ENCODE measurements around the gene BYSL.

The BYSL gene

DNA sequence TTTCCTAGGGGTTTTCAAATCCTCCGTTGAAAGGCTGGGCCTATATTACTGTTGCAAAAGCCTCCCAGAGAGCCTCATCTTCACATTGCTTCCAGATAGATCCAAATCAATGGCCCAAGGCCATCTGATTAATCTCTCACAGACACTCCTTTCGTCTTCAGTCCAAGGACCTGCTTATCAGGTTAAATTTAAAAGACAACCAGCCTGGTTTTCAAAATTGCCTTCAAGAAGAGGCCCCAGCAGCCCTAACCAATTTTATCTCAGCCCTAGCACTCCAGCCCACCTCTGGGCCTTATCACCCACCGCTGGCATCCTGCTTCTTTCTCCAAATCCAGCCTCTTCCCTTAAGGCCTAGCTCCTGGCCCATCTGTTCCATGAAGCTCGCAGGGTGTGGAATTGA lies 35.8 kb downstream of the BYSL start:
- no peak for DNase-seq (ENCODE audit: low read depth)
- TF ChIP-seq, protein P1, sequence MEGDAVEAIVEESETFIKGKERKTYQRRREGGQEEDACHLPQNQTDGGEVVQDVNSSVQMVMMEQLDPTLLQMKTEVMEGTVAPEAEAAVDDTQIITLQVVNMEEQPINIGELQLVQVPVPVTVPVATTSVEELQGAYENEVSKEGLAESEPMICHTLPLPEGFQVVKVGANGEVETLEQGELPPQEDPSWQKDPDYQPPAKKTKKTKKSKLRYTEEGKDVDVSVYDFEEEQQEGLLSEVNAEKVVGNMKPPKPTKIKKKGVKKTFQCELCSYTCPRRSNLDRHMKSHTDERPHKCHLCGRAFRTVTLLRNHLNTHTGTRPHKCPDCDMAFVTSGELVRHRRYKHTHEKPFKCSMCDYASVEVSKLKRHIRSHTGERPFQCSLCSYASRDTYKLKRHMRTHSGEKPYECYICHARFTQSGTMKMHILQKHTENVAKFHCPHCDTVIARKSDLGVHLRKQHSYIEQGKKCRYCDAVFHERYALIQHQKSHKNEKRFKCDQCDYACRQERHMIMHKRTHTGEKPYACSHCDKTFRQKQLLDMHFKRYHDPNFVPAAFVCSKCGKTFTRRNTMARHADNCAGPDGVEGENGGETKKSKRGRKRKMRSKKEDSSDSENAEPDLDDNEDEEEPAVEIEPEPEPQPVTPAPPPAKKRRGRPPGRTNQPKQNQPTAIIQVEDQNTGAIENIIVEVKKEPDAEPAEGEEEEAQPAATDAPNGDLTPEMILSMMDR (IDR thresholded peaks at IDR 0.05; ENCODE audit: control insufficient read depth, extremely low read depth, insufficient read depth): no peak
- H3K4me3 ChIP-seq (ENCODE audit: low read depth, low read length): no peak overlapping the region

DNA sequence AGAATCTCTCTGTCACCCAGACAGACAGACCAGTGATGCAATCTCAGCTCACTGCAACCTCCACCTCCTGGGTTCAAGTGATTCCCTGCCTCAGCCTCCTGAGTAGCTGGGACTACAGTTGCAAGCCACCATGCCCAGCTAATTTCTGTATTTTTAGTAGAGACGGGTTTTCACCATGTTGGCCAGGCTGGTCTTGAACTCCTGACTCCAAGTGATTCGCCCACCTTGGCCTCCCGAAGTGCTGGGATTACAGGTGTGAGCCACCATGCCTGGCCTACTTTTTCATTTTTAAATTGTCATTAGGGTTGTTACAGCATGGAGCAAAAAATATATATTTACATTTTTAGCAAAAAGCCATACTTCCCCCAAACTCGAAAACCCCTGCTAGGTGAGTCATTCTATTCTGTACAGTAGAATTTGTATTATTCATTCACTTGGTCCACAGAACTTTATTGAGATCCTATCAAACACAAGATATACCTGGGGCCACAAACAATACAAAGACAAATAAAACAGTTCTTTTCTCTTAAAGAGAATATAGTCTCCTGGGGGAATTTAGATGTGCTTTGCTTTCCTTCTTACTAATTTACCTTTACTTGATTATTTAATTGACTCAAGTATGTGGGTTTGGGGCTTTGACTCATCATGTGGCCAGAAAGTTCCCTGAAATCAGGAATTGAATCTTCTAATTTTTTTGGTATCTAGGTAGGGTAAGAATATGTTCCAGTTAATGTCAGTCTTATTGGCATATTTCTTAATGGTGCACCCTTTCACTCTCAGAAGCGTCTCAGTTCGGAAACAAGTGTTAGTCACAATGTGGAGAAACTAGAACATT lies 36.9 kb downstream of the BYSL start:
- DNase-seq (ENCODE audit: low read depth): no peak
- H3K4me3 ChIP-seq (ENCODE audit: low read depth, low read length): no peak overlapping the region
- TF ChIP-seq, protein P1 (IDR thresholded peaks at IDR 0.05; ENCODE audit: control insufficient read depth, extremely low read depth, insufficient read depth): no peak

- DNase-seq (ENCODE audit: low read depth): no peak
- TF ChIP-seq, protein P1 (IDR thresholded peaks at IDR 0.05; ENCODE audit: control insufficient read depth, extremely low read depth, insufficient read depth): no peak
- no peak overlapping the region for H3K4me3 ChIP-seq (ENCODE audit: low read depth, low read length)
Measured at GRCh38 chr6:41960028-41960427, 38.7 kb downstream of the BYSL start.

DNA sequence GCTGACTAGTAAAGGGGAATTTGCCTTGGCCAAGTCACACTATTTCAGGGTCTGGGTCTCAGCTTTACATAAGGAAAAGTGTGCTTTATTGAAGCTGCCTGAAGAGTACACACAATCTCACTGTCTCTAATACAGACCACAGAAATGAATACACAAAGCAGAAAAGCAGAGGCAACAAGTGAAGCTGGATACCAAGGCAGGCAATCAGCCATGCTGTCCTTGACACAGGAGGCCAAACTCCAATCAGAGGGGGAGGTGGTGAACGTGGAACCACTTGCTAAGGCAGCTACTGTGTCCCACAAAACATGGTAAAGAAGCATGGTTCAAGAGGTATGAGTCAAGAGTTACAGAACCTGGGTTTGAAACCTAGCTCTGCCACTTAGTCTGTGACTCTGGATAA lies 42.1 kb downstream of the BYSL start:
- no peak overlapping the region for H3K4me3 ChIP-seq (ENCODE audit: low read depth, low read length)
- TF ChIP-seq, protein P1 (IDR thresholded peaks at IDR 0.05; ENCODE audit: control insufficient read depth, extremely low read depth, insufficient read depth): no peak
- no peak for DNase-seq (ENCODE audit: low read depth)

DNA sequence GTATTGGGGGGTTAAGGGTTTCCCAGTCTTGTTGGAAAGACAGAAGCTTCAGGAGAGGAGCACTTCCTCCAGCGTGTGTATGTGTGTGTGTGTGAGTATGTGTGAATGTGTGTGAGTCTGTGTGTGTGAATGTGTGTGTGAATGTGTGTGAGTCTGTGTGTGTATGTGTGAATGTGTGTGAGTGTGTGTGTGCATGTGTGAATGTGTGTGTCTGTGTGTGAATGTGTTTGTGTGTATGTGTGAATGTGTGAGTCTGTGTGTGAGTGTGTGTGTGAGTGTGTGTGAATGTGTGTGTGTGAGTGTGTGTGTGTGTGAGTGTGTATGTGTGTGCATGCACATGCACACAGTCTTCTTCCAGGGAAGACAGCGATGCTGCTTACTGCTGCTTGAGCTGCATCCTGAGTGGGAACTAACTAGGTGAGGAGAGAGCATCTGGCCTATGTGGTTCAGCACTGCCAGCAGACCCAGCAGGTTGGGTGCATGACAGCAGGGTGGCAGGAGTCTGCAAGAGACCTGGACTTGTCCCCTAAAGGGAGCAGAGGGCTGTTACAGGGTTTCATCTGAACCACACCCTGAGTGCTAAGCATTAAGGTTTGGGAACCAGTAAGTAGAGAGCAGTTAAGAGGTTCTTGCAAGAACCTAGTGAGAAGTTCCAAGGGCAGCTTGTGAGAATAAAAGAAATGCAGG lies 43.0 kb downstream of the BYSL start:
- no peak for DNase-seq (ENCODE audit: low read depth)
- no peak overlapping the region for H3K4me3 ChIP-seq (ENCODE audit: low read depth, low read length)
- TF ChIP-seq, protein P1 (IDR thresholded peaks at IDR 0.05; ENCODE audit: control insufficient read depth, extremely low read depth, insufficient read depth): no peak

- TF ChIP-seq, protein P1 (IDR thresholded peaks at IDR 0.05; ENCODE audit: control insufficient read depth, extremely low read depth, insufficient read depth): no peak
- no peak for DNase-seq (ENCODE audit: low read depth)
- H3K4me3 ChIP-seq (ENCODE audit: low read depth, low read length): no peak overlapping the region
Measured at GRCh38 chr6:41965429-41966213, 44.3 kb downstream of the BYSL start.
